ENCODE measurements around the gene FIGN. TPM values are rescaled to one million over a fixed set of nuclear protein-coding genes. Genes with fewer than 3 reads are reported as not detected.

The FIGN gene
- total RNA-seq, 1 experiment from 2014 or later = 19.4 TPM

- H3K27me3 Mint-ChIP-seq (ENCODE audit: low read depth) = no peaks in the 10 kb centered on the region
- ATAC-seq (no peak), DNase-seq (ENCODE audit: low spot score) (no peak)
- no peaks in the 10 kb centered on the region for H3K9me3 Mint-ChIP-seq
- H3K27ac Mint-ChIP-seq = no peak overlapping the region
- H3K36me3 Mint-ChIP-seq = peaks cover 12% of the 10 kb centered on the region
- H3K4me1 Mint-ChIP-seq = peaks cover 35% of the 10 kb centered on the region
- no peak for TF ChIP-seq CBFB (CRISPR knock-in tag; IDR thresholded peaks at IDR 0.05; ENCODE audit: low read depth)
- no peak for TF ChIP-seq GRHL2 (CRISPR knock-in tag; IDR thresholded peaks at IDR 0.05; ENCODE audit: insufficient replicate concordance, severe bottlenecking)
- no peak for TF ChIP-seq E2F5 (CRISPR knock-in tag; IDR thresholded peaks at IDR 0.05)
- no peak for TF ChIP-seq ZNF281 (CRISPR knock-in tag; IDR thresholded peaks at IDR 0.05)
- no peak for TF ChIP-seq TP53 (CRISPR knock-in tag; IDR thresholded peaks at IDR 0.05)
- TF ChIP-seq HMGA2 (CRISPR knock-in tag; IDR thresholded peaks at IDR 0.05) = no peak
- TF ChIP-seq CREM (CRISPR knock-in tag; IDR thresholded peaks at IDR 0.05) = no peak
- TF ChIP-seq FOXJ3 (CRISPR knock-in tag; IDR thresholded peaks at IDR 0.05; ENCODE audit: borderline replicate concordance) = no peak
- TF ChIP-seq ZNF425 (CRISPR knock-in tag; conservative IDR thresholded peaks at IDR 0.05) = no peak
- no peak for TF ChIP-seq RELA (CRISPR knock-in tag; IDR thresholded peaks at IDR 0.05; ENCODE audit: borderline replicate concordance)
- no peak for TF ChIP-seq HMGXB4 (CRISPR knock-in tag; IDR thresholded peaks at IDR 0.05)
- no peak for TF ChIP-seq ETV6 (CRISPR knock-in tag; IDR thresholded peaks at IDR 0.05)
- TF ChIP-seq TCF7 (CRISPR knock-in tag; IDR thresholded peaks at IDR 0.05; ENCODE audit: low read depth) = no peak
- no peak for TF ChIP-seq ZNF317 (CRISPR knock-in tag; IDR thresholded peaks at IDR 0.05; ENCODE audit: borderline replicate concordance, low read depth)
- TF ChIP-seq ZNF396 (CRISPR knock-in tag; IDR thresholded peaks at IDR 0.05; ENCODE audit: borderline replicate concordance) = no peak
- TF ChIP-seq MAX (CRISPR knock-in tag; IDR thresholded peaks at IDR 0.05) = no peak
- no peak for TF ChIP-seq TEAD1 (CRISPR knock-in tag; IDR thresholded peaks at IDR 0.05)
- TF ChIP-seq ERG (CRISPR knock-in tag; IDR thresholded peaks at IDR 0.05) = no peak
- POLR2A ChIA-PET = no interaction called here
- CTCF ChIA-PET = no interaction called here
- H3K4me3 Mint-ChIP-seq = no peak overlapping the region
Observed at GRCh38 chr2:163606878-163607277, 128.9 kb downstream of the FIGN start.
